H9 (cell line): ENCODE data around the gene YWHAH. TPM values are rescaled to one million over a fixed set of nuclear protein-coding genes. Genes with fewer than 3 reads are reported as not detected.

Source experiments
- DNase-seq: peaks from one replicate; pipeline ENCODE4 v3.0.0-alpha.2; 2017
- H2AFZ ChIP-seq: one replicate; pipeline ENCODE4 v1.6.1; 2013; ENCODE audit warnings: mild to moderate bottlenecking, low read length, control low read depth, moderate library complexity
- H2AK5ac ChIP-seq: 2 replicates; pipeline ENCODE4 v1.6.1; 2013; ENCODE audit warnings: low read length, control low read depth, mixed read lengths; ENCODE audit not compliant: insufficient read length
- H2BK120ac ChIP-seq: one replicate; pipeline ENCODE4 v1.6.1; 2013; ENCODE audit warnings: low read depth, mild to moderate bottlenecking, low read length, control low read depth, inconsistent platforms; ENCODE audit not compliant: poor library complexity, severe bottlenecking
- H2BK12ac ChIP-seq: 2 replicates; pipeline ENCODE4 v1.6.1; 2013; ENCODE audit warnings: low read length, control low read depth, mixed read lengths, low read depth; ENCODE audit not compliant: insufficient read length
- H2BK15ac ChIP-seq: 2 replicates; pipeline ENCODE4 v1.6.1; 2013; ENCODE audit warnings: low read depth, low read length, control low read depth
- H2BK20ac ChIP-seq: one replicate; pipeline ENCODE4 v1.6.1; 2013; ENCODE audit warnings: low read depth, mild to moderate bottlenecking, low read length, control low read depth, inconsistent platforms; ENCODE audit not compliant: poor library complexity, severe bottlenecking
- H2BK5ac ChIP-seq: 2 replicates; pipeline ENCODE4 v1.6.1; 2013; ENCODE audit warnings: low read length, control low read depth, mixed read lengths; ENCODE audit not compliant: insufficient read length
- H3K14ac ChIP-seq: 2 replicates; pipeline ENCODE4 v1.6.1; 2013; ENCODE audit warnings: low read length, control low read depth; ENCODE audit not compliant: insufficient read depth
- H3K18ac ChIP-seq: 2 replicates; pipeline ENCODE4 v1.6.1; 2013; ENCODE audit warnings: low read depth, mild to moderate bottlenecking, mixed read lengths, low read length, control low read depth; ENCODE audit not compliant: insufficient read length
- H3K23ac ChIP-seq: 2 replicates; pipeline ENCODE4 v1.6.1; 2013; ENCODE audit warnings: low read length, control low read depth, mixed read lengths, low read depth; ENCODE audit not compliant: insufficient read length
- H3K23me2 ChIP-seq: 2 replicates; pipeline ENCODE4 v1.6.1; 2013; ENCODE audit warnings: low read depth, mild to moderate bottlenecking, mixed read lengths, low read length, control low read depth; ENCODE audit not compliant: insufficient read length, poor library complexity, severe bottlenecking
- H3K27ac ChIP-seq: 2 replicates; pipeline ENCODE4 v1.5.1; 2013; ENCODE audit warnings: low read length, control low read depth, mixed read lengths, low read depth; ENCODE audit not compliant: insufficient read length
- H3K27me3 ChIP-seq: 2 replicates; pipeline ENCODE4 v1.6.1; 2013; ENCODE audit warnings: low read length, control low read depth, inconsistent platforms; ENCODE audit not compliant: insufficient read depth
- H3K4ac ChIP-seq: 2 replicates; pipeline ENCODE4 v1.6.1; 2013; ENCODE audit warnings: low read depth, mild to moderate bottlenecking, control low read depth, inconsistent platforms, low read length, moderate library complexity
- H3K4me1 ChIP-seq: 2 replicates; pipeline ENCODE4 v1.6.1; 2013; ENCODE audit warnings: low read length, control low read depth, inconsistent platforms; ENCODE audit not compliant: insufficient read depth
- H3K4me2 ChIP-seq: 2 replicates; pipeline ENCODE4 v1.6.1; 2013; ENCODE audit warnings: low read length, control low read depth, mixed read lengths; ENCODE audit not compliant: insufficient read length, insufficient read depth
- H3K56ac ChIP-seq: 2 replicates; pipeline ENCODE4 v1.6.1; 2013; ENCODE audit warnings: low read depth, mild to moderate bottlenecking, mixed read lengths, low read length, control low read depth; ENCODE audit not compliant: insufficient read length
- H3K79me1 ChIP-seq: 2 replicates; pipeline ENCODE4 v1.6.1; 2013; ENCODE audit warnings: low read depth, mild to moderate bottlenecking, moderate library complexity, low read length, control low read depth, inconsistent platforms; ENCODE audit not compliant: insufficient read depth, poor library complexity, severe bottlenecking
- H3K79me2 ChIP-seq: 2 replicates; pipeline ENCODE4 v1.6.1; 2013; ENCODE audit warnings: low read length, control low read depth, inconsistent platforms; ENCODE audit not compliant: insufficient read depth
- H3K9ac ChIP-seq: 2 replicates; pipeline ENCODE4 v1.6.1; 2013; ENCODE audit warnings: low read length, control low read depth, mixed read lengths; ENCODE audit not compliant: insufficient read length; ENCODE audit errors: extremely low read depth
- H3K9me3 ChIP-seq: one replicate; pipeline ENCODE4 v1.6.1; 2013; ENCODE audit warnings: low read depth, low read length, inconsistent platforms; ENCODE audit not compliant: control insufficient read depth
- H3T11ph ChIP-seq: one replicate; pipeline ENCODE4 v1.6.1; 2013; ENCODE audit warnings: mild to moderate bottlenecking, low read length, control low read depth, inconsistent platforms
- H4K20me1 ChIP-seq: one replicate; pipeline ENCODE4 v1.6.1; 2013; ENCODE audit not compliant: control insufficient read depth, insufficient read length, insufficient read depth
- H4K5ac ChIP-seq: 2 replicates; pipeline ENCODE4 v1.6.1; 2013; ENCODE audit warnings: low read depth, mild to moderate bottlenecking, mixed read lengths, low read length, control low read depth; ENCODE audit not compliant: insufficient read length
- H4K8ac ChIP-seq: replicated peaks from 2 replicates; pipeline ENCODE4 v1.6.1; 2013; ENCODE audit warnings: low read length, control low read depth, mixed read lengths, low read depth; ENCODE audit not compliant: insufficient read length
- H4K91ac ChIP-seq: 2 replicates; pipeline ENCODE4 v1.6.1; 2013; ENCODE audit warnings: low read depth, mild to moderate bottlenecking, moderate library complexity, mixed read lengths, low read length, control low read depth; ENCODE audit not compliant: insufficient read length
- H3K27ac Mint-ChIP-seq, 3 experiments: 2 replicates in 2 of 3; 3 replicates in 1 of 3; pipeline ENCODE4 v1.8.0; 2020 to 2021; ENCODE audit warnings: mixed read lengths in 3 of 3, mild to moderate bottlenecking in 1 of 3, moderate library complexity in 1 of 3
- H3K27me3 Mint-ChIP-seq: 2 replicates; pipeline ENCODE4 v1.8.0; 2021; ENCODE audit warnings: low read depth, mild to moderate bottlenecking, moderate library complexity, mixed read lengths
- H3K36me3 Mint-ChIP-seq, 3 experiments: 2 replicates in 2 of 3; 3 replicates in 1 of 3; pipeline ENCODE4 v1.8.0; 2020 to 2021; ENCODE audit warnings: low read depth in 3 of 3, mixed read lengths in 3 of 3; ENCODE audit not compliant: insufficient read depth in 1 of 3
- H3K4me1 Mint-ChIP-seq, 2 experiments: 2 replicates each; pipeline ENCODE4 v1.8.0; 2020; ENCODE audit warnings: mixed read lengths in 2 of 2
- H3K4me3 Mint-ChIP-seq, 2 experiments: 2 replicates in 1 of 2; 3 replicates in 1 of 2; pipeline ENCODE4 v1.8.0; 2020 to 2021; ENCODE audit warnings: mild to moderate bottlenecking in 2 of 2, mixed read lengths in 2 of 2, moderate library complexity in 1 of 2
- H3K9me3 Mint-ChIP-seq, 2 experiments: 2 replicates in 1 of 2; 3 replicates in 1 of 2; pipeline ENCODE4 v1.8.0; 2020; ENCODE audit warnings: mild to moderate bottlenecking in 2 of 2, mixed read lengths in 2 of 2, moderate library complexity in 1 of 2
- WGBS: extraction: QIAGEN DNeasy Blood & Tissue Kit; methylation state at CpG from one replicate; pipeline ENCODE4 v1.1.7; 2013; ENCODE audit warnings: missing lambda C conversion rate, low lambda C conversion rate, mixed read lengths; ENCODE audit not compliant: insufficient read length; ENCODE audit errors: extremely low coverage; 5-methylcytosine and 5-hydroxymethylcytosine counted together
- total RNA-seq: library from RNA; stranded (reverse); gene quantifications from 2 replicates; pipeline ENCODE4 v1.2.1, GENCODE V29; 2021
- TF ChIP-seq, protein P1 (sequence below): fragments of 200-600 bp; sonication (generic); conservative IDR thresholded peaks from 3 replicates; pipeline ENCODE4 v1.8.0; 2021; ENCODE audit warnings: antibody characterized with exemption, mild to moderate bottlenecking

The YWHAH gene
- total RNA-seq, 1 experiment from 2014 or later, result 250 TPM

DNA sequence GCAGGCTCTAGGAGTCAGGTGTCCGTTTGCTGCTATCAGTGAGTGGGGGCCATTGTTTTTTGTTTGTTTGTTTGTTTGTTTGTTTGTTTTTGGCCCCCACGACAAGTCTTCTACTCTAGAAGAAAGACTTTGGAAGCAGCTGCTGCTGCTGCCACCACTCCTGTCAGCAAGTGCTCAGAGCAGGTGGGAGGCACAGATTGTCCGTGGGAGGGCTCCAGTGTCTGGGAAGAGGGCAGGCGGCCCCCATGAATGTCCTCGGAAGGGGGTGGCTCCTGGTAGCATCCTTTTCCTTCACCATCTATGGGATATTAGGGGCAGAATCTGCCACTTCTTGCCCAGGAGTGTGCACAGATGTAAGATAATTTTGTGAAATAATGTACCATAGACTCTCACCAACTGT lies 37.8 kb upstream of the YWHAH start:
- no CpG with 5 or more reads among the region's 5 CpGs for WGBS
- TF ChIP-seq, protein P1, sequence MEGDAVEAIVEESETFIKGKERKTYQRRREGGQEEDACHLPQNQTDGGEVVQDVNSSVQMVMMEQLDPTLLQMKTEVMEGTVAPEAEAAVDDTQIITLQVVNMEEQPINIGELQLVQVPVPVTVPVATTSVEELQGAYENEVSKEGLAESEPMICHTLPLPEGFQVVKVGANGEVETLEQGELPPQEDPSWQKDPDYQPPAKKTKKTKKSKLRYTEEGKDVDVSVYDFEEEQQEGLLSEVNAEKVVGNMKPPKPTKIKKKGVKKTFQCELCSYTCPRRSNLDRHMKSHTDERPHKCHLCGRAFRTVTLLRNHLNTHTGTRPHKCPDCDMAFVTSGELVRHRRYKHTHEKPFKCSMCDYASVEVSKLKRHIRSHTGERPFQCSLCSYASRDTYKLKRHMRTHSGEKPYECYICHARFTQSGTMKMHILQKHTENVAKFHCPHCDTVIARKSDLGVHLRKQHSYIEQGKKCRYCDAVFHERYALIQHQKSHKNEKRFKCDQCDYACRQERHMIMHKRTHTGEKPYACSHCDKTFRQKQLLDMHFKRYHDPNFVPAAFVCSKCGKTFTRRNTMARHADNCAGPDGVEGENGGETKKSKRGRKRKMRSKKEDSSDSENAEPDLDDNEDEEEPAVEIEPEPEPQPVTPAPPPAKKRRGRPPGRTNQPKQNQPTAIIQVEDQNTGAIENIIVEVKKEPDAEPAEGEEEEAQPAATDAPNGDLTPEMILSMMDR, result no peak

More for the DNA sequence above, 37.8 kb upstream of the YWHAH start:
- Histone ChIP-seq H2BK20ac (no peak overlapping the region), H2AFZ (no peak overlapping the region), H2AK5ac (no peak overlapping the region), H2BK5ac (no peak overlapping the region), H3K9me3 (no peaks in the 10 kb centered on the region), H4K8ac (no peak overlapping the region), H4K20me1 (no peaks in the 10 kb centered on the region), H2BK120ac (no peak overlapping the region), H3K18ac (no peak overlapping the region), H4K5ac (no peak overlapping the region), H3K14ac (no peak overlapping the region), H3K79me2 (no peaks in the 10 kb centered on the region), H3K4me2 (no peak overlapping the region), H3K56ac (no peak overlapping the region), H3K79me1 (no peaks in the 10 kb centered on the region), H3K23me2 (no peaks in the 10 kb centered on the region), H3K4me1 (no peaks in the 10 kb centered on the region), H3K9ac (no peak overlapping the region), H4K91ac (no peak overlapping the region), H3K4ac (no peak overlapping the region), H3K23ac (no peak overlapping the region), H2BK12ac (no peak overlapping the region), H2BK15ac (no peak overlapping the region), H3T11ph (no peak overlapping the region), H3K27ac (no peak overlapping the region), H3K27me3 (no peaks in the 10 kb centered on the region)
- Mint-ChIP-seq H3K4me1 (no peaks in the 10 kb centered on the region), H3K4me3 (no peak overlapping the region), H3K27ac (no peak overlapping the region), H3K9me3 (no peaks in the 10 kb centered on the region), H3K27me3 (no peaks in the 10 kb centered on the region), H3K36me3 (peaks cover 8 to 31% (median 27%) of the 10 kb centered on the region in 3 experiments; a peak in 6 of 7 replicates)
- DNase-seq, result no peak
